Endothelial cell of umbilical vein (primary cell): ENCODE results near the gene PRKCI. TPM values are rescaled to one million over a fixed set of nuclear protein-coding genes. Genes with fewer than 3 reads are reported as not detected.

ENCODE experiments used
- BruUV-seq: library from RNA; stranded (reverse); fragments of 400-500 nt; replicated peaks from 2 replicates; lab custom pipeline; 2021; lab: Mats Ljungman, UMichigan
- CTCF ChIA-PET: fragments of 300-600, 350-600 bp; sonication (Branson Sonifier 250); formaldehyde crosslinking; loops from one replicate; lab custom pipeline; 2021; ENCODE audit warnings: antibody characterized with exemption, inconsistent platforms; lab: Charles Lee
- POLR2A ChIA-PET: fragments of 300-600, 350-600 bp; sonication (Branson Sonifier 250); formaldehyde crosslinking; loops from one replicate; lab custom pipeline; 2021; ENCODE audit warnings: antibody characterized with exemption, inconsistent platforms; lab: Charles Lee
- DNase-seq: peaks from one replicate; pipeline ENCODE4 v3.0.0-alpha.2; 2011; ENCODE audit warnings: low read depth, low spot score
- FAIRE-seq: peaks from 2 replicates; lab custom pipeline; 2011; peaks lifted over from hg19 to GRCh38; lab: Jason Lieb, UNC
- H2AFZ ChIP-seq: 2 replicates; pipeline ENCODE4 v1.6.0; 2012; ENCODE audit warnings: low read depth, low read length, control low read depth, inconsistent platforms
- H3K27ac ChIP-seq: 2 replicates; pipeline ENCODE4 v1.5.1; 2011; ENCODE audit warnings: low read depth, mild to moderate bottlenecking, control low read depth, low read length, moderate library complexity; ENCODE audit not compliant: insufficient read depth
- H3K27me3 ChIP-seq, 2 experiments: 2 replicates each; pipeline versions ENCODE4 v1.6.0 to v1.6.1; 2011; ENCODE audit warnings: low read length in 2 of 2, mixed read lengths in 1 of 2; ENCODE audit not compliant: control insufficient read depth in 2 of 2, insufficient read depth in 2 of 2
- H3K36me3 ChIP-seq, 2 experiments: 2 replicates in 1 of 2; 3 replicates in 1 of 2; pipeline ENCODE4 v1.5.1; 2011; ENCODE audit warnings: low read length in 2 of 2, mild to moderate bottlenecking in 1 of 2, moderate library complexity in 1 of 2; ENCODE audit not compliant: control insufficient read depth in 2 of 2, insufficient read depth in 2 of 2; ENCODE audit errors: extremely low read depth in 1 of 2
- H3K4me1 ChIP-seq: 3 replicates; pipeline ENCODE4 v1.5.1; 2011; ENCODE audit warnings: mild to moderate bottlenecking, low read length; ENCODE audit not compliant: control insufficient read depth, insufficient read depth; ENCODE audit errors: extremely low read depth
- H3K4me2 ChIP-seq: 2 replicates; pipeline ENCODE4 v1.6.1; 2011; ENCODE audit warnings: low read length, control low read depth, mixed read lengths; ENCODE audit not compliant: insufficient read depth
- H3K4me3 ChIP-seq, 3 experiments: fragments of 200-600 bp in 1 of 3; sonication (generic), shearing (Covaris generic) in 1 of 3; replicated peaks in 1 of 3; 2 replicates each; pipeline ENCODE4 v1.5.1; 2011 to 2016; ENCODE audit warnings: control low read depth in 3 of 3, low read length in 3 of 3, mild to moderate bottlenecking in 2 of 3, inconsistent platforms in 1 of 3, low read depth in 1 of 3, moderate library complexity in 1 of 3; ENCODE audit not compliant: insufficient read depth in 1 of 3
- H3K79me2 ChIP-seq: 2 replicates; pipeline ENCODE4 v1.6.0; 2012; ENCODE audit warnings: low read length, inconsistent platforms; ENCODE audit not compliant: control insufficient read depth, insufficient read depth
- H3K9ac ChIP-seq: replicated peaks from 2 replicates; pipeline ENCODE3; 2011; ENCODE audit warnings: low read length, control low read depth; ENCODE audit not compliant: insufficient read depth; ENCODE audit errors: extremely low read depth
- H3K9me1 ChIP-seq: replicated peaks from 3 replicates; pipeline ENCODE4 v1.6.0; 2011; ENCODE audit warnings: mild to moderate bottlenecking, low read length; ENCODE audit not compliant: control insufficient read depth, insufficient read depth; ENCODE audit errors: extremely low read depth
- H3K9me3 ChIP-seq: replicated peaks from 2 replicates; pipeline ENCODE4 v1.5.1; 2012; ENCODE audit warnings: low read length, inconsistent platforms; ENCODE audit not compliant: control insufficient read depth, insufficient read depth
- H4K20me1 ChIP-seq: replicated peaks from 2 replicates; pipeline ENCODE3; 2011; ENCODE audit warnings: mild to moderate bottlenecking, low read length; ENCODE audit not compliant: control insufficient read depth, insufficient read depth; ENCODE audit errors: extremely low read depth
- EZH2 ChIP-seq: IDR thresholded peaks from 2 replicates; pipeline ENCODE4 v1.6.1; 2012; ENCODE audit warnings: borderline replicate concordance, low read depth, mild to moderate bottlenecking, moderate library complexity, low read length, inconsistent platforms; ENCODE audit not compliant: severe bottlenecking
- FOS ChIP-seq: IDR thresholded peaks from 2 replicates; pipeline ENCODE4 v1.6.1; 2011; ENCODE audit warnings: mild to moderate bottlenecking, low read length, moderate library complexity, borderline replicate concordance; ENCODE audit not compliant: insufficient read depth
- GATA2 ChIP-seq: IDR thresholded peaks from 2 replicates; pipeline ENCODE4 v1.7.0; 2011; ENCODE audit warnings: low read depth, mild to moderate bottlenecking, moderate library complexity, mixed read lengths, low read length; ENCODE audit not compliant: insufficient read length, insufficient read depth
- POLR2A ChIP-seq: IDR thresholded peaks from 2 replicates; pipeline ENCODE4 v1.6.1; 2012; ENCODE audit warnings: low read depth, mild to moderate bottlenecking, control low read depth, low read length
- POLR2AphosphoS5 ChIP-seq: IDR thresholded peaks from 2 replicates; pipeline ENCODE4 v1.6.1; 2012; ENCODE audit warnings: low read depth, mild to moderate bottlenecking, control low read depth, low read length, moderate library complexity; ENCODE audit not compliant: insufficient read depth
- dilution Hi-C: fragments of 300-500 bp; cut with MboI; formaldehyde crosslinking; loops from one replicate; pipeline ENCODE4 v1.15.0; 2019; ENCODE audit warnings: low sequenced_read_pairs; ENCODE audit not compliant: extremely low pct_ligation_motif_present
- intact Hi-C: fragments of 100-400 bp; cut with micrococcal nuclease; formaldehyde crosslinking; loops from one replicate; pipeline ENCODE4 v1.10.0; 2022
- polyA plus RNA-seq, 4 experiments: library from polyadenylated mRNA; depleted of rRNA in 3 of 4; stranded (reverse) in 3 of 4; unstranded in 1 of 4; fragments of >200 nt; gene quantifications; 2 replicates each; pipeline versions ENCODE4 v1.2.1 to v1.2.3, GENCODE V29; 2011 to 2012; ENCODE audit warnings: missing spikeins in 1 of 4
- total RNA-seq: library from RNA; stranded (reverse); gene quantifications from 2 replicates; pipeline ENCODE4 v1.2.3, GENCODE V29; 2021
- TF ChIP-seq, protein P1 (sequence below): IDR thresholded peaks from 2 replicates; pipeline ENCODE4 v1.6.1; 2011; ENCODE audit not compliant: insufficient read depth, insufficient read length
- TF ChIP-seq, protein P2 (sequence below), 2 donors: IDR thresholded peaks; 1 replicate in 1 of 2; 2 replicates in 1 of 2; pipeline ENCODE4 v1.5.1; 2011; ENCODE audit warnings: low read length in 2 of 2, mild to moderate bottlenecking in 2 of 2, moderate library complexity in 2 of 2, control low read depth in 1 of 2, inconsistent platforms in 1 of 2, low read depth in 1 of 2; ENCODE audit not compliant: insufficient read depth in 1 of 2; ENCODE audit errors: extremely low read depth in 1 of 2

PRKCI gene
- total and polyA plus RNA-seq, 2 donors (not counting 3 experiments of a cell fraction or from before 2014, with no cell fraction given), result 7.1 to 23.9 TPM

GRCh38 chr3:170256597-170256996, 34.4 kb downstream of the PRKCI start:
- dilution Hi-C loops (no loop called here), intact Hi-C loops (no loop called here)
- POLR2A ChIA-PET, result no interaction called here
- H2AFZ ChIP-seq, result no peak overlapping the region
- no peak for FAIRE-seq
- H3K27me3 ChIP-seq, result no peaks in the 10 kb centered on the region
- no peaks in the 10 kb centered on the region for H4K20me1 ChIP-seq
- no peak overlapping the region for H3K4me2 ChIP-seq
- H3K9me1 ChIP-seq, result no peaks in the 10 kb centered on the region
- H3K36me3 ChIP-seq, result no peaks in the 10 kb centered on the region
- no peak overlapping the region for H3K9ac ChIP-seq
- no peaks in the 10 kb centered on the region for H3K4me1 ChIP-seq
- TF ChIP-seq GATA2 (no peak), EZH2 (no peak), POLR2AphosphoS5 (no peak), POLR2A (no peak), FOS (no peak)
- TF ChIP-seq, protein P1, sequence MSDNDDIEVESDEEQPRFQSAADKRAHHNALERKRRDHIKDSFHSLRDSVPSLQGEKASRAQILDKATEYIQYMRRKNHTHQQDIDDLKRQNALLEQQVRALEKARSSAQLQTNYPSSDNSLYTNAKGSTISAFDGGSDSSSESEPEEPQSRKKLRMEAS, result no peak
- TF ChIP-seq, protein P2, sequence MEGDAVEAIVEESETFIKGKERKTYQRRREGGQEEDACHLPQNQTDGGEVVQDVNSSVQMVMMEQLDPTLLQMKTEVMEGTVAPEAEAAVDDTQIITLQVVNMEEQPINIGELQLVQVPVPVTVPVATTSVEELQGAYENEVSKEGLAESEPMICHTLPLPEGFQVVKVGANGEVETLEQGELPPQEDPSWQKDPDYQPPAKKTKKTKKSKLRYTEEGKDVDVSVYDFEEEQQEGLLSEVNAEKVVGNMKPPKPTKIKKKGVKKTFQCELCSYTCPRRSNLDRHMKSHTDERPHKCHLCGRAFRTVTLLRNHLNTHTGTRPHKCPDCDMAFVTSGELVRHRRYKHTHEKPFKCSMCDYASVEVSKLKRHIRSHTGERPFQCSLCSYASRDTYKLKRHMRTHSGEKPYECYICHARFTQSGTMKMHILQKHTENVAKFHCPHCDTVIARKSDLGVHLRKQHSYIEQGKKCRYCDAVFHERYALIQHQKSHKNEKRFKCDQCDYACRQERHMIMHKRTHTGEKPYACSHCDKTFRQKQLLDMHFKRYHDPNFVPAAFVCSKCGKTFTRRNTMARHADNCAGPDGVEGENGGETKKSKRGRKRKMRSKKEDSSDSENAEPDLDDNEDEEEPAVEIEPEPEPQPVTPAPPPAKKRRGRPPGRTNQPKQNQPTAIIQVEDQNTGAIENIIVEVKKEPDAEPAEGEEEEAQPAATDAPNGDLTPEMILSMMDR (IDR thresholded peaks at IDR 0.05; ENCODE audit: extremely low read depth in 1 of 2, insufficient read depth in 1 of 2, low read depth in 1 of 2, low read length in 2 of 2), result no peak
- no peak for DNase-seq
- no peaks in the 10 kb centered on the region for H3K9me3 ChIP-seq
- H3K79me2 ChIP-seq, result no peaks in the 10 kb centered on the region
- no TSS peak for BruUV-seq
- CTCF ChIA-PET, result no interaction called here
- no peak overlapping the region for H3K27ac ChIP-seq
- no peak overlapping the region for H3K4me3 ChIP-seq
